MCF 10A (cell line): ENCODE data around the gene BMP6. TPM values are rescaled to one million over a fixed set of nuclear protein-coding genes. Genes with fewer than 3 reads are reported as not detected.

Source experiments
- BruUV-seq: library from RNA; stranded (reverse); fragments of 400-500 nt; replicated peaks from 2 replicates; lab custom pipeline; 2021; lab: Mats Ljungman, UMichigan
- CTCF ChIA-PET: fragments of 300-600 bp; sonication (Branson Sonifier 250); formaldehyde crosslinking; extraction: SDS; loops from one replicate; lab custom pipeline; 2021; ENCODE audit warnings: antibody characterized with exemption, inconsistent platforms; lab: Yijun Ruan, JAX
- POLR2A ChIA-PET: fragments of 300-600, 350-650 bp; sonication (Branson Sonifier 250); formaldehyde crosslinking; extraction: SDS; loops from one replicate; lab custom pipeline; 2020; ENCODE audit warnings: antibody characterized with exemption, inconsistent platforms; lab: Yijun Ruan, JAX
- DNase-seq: peaks from one replicate; pipeline ENCODE4 v3.0.0-alpha.2; 2018; ENCODE audit not compliant: unreplicated experiment
- H3K27ac Mint-ChIP-seq: one replicate; pipeline ENCODE4 v1.8.0; 2022; ENCODE audit warnings: mild to moderate bottlenecking, low read depth, mixed read lengths; ENCODE audit not compliant: unreplicated experiment
- H3K27me3 Mint-ChIP-seq: one replicate; pipeline ENCODE4 v1.8.0; 2022; ENCODE audit warnings: mixed read lengths; ENCODE audit not compliant: insufficient read depth, unreplicated experiment
- H3K36me3 Mint-ChIP-seq: one replicate; pipeline ENCODE4 v1.8.0; 2022; ENCODE audit warnings: mild to moderate bottlenecking, moderate library complexity, mixed read lengths; ENCODE audit not compliant: insufficient read depth, unreplicated experiment
- H3K4me1 Mint-ChIP-seq: one replicate; pipeline ENCODE4 v1.8.0; 2022; ENCODE audit warnings: mixed read lengths; ENCODE audit not compliant: insufficient read depth, unreplicated experiment
- H3K4me3 Mint-ChIP-seq: one replicate; pipeline ENCODE4 v1.8.0; 2022; ENCODE audit warnings: mild to moderate bottlenecking, moderate library complexity, mixed read lengths; ENCODE audit not compliant: unreplicated experiment
- H3K9me3 Mint-ChIP-seq: one replicate; pipeline ENCODE4 v1.8.0; 2022; ENCODE audit warnings: mixed read lengths; ENCODE audit not compliant: unreplicated experiment
- intact Hi-C: fragments of 100-400 bp; cut with micrococcal nuclease; formaldehyde crosslinking; loops from 2 replicates; pipeline ENCODE4 v1.14.1; 2022
- total RNA-seq: library from RNA; stranded (reverse); gene quantifications from 2 replicates; pipeline ENCODE4 v1.2.3, GENCODE V29; 2022
- TF ChIP-seq, protein P1 (sequence below): fragments of 200-600 bp; IDR thresholded peaks from one replicate; pipeline ENCODE4 v1.8.0; 2022; ENCODE audit warnings: antibody characterized with exemption, mild to moderate bottlenecking; ENCODE audit not compliant: unreplicated experiment

Gene BMP6
- total RNA-seq, 1 experiment from 2014 or later, result 0.12 TPM

DNA sequence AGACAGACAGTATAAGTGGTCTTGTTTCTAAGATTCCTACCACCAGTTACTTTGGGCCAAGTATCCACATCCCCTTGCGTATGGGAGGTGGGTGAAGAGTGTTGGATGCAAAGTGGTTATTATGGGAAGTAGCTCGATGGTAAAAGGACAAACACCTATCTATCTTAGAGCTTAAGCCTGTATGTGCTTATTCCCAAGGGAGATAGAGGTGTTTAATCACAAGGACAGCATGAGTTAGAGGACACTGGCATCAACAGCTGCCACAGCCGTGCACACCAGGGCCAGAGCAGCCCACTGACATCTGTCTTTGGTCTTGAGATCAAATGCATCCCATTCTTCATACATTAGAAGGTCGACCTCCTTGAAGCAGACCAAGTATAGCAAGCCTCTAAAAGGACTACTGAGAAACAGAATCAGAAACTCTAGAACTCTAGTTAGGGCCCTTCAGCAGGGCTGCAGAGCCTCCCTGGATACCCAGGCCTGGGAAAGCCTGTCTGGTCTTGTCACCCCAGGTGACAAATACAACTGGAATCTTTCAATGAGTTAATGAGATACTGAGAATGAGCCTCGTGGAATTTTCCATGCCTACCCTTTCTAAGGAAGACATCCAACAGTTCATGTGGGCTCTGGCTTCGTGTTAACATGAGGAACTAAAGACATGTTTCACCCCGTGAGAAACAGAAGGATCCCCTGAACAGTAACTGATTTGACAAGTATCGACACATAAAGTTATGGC is 156.0 kb downstream of the BMP6 start:
- H3K27me3 Mint-ChIP-seq, result no peaks in the 10 kb centered on the region
- no peaks in the 10 kb centered on the region for H3K4me1 Mint-ChIP-seq
- peaks cover 65% of the 10 kb centered on the region for H3K36me3 Mint-ChIP-seq
- no peak for DNase-seq
- no peak overlapping the region for H3K4me3 Mint-ChIP-seq
- H3K9me3 Mint-ChIP-seq, result no peaks in the 10 kb centered on the region
- H3K27ac Mint-ChIP-seq, result no peak overlapping the region
- ChIA-PET CTCF (interaction anchor here (1.2 kb wide), 1 partner anchor 158 kb away, joined by 3 read pairs; no protein-coding TSS in a partner anchor), POLR2A (no interaction called here)
- TF ChIP-seq, protein P1, sequence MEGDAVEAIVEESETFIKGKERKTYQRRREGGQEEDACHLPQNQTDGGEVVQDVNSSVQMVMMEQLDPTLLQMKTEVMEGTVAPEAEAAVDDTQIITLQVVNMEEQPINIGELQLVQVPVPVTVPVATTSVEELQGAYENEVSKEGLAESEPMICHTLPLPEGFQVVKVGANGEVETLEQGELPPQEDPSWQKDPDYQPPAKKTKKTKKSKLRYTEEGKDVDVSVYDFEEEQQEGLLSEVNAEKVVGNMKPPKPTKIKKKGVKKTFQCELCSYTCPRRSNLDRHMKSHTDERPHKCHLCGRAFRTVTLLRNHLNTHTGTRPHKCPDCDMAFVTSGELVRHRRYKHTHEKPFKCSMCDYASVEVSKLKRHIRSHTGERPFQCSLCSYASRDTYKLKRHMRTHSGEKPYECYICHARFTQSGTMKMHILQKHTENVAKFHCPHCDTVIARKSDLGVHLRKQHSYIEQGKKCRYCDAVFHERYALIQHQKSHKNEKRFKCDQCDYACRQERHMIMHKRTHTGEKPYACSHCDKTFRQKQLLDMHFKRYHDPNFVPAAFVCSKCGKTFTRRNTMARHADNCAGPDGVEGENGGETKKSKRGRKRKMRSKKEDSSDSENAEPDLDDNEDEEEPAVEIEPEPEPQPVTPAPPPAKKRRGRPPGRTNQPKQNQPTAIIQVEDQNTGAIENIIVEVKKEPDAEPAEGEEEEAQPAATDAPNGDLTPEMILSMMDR, result no peak
- intact Hi-C loops, result no loop called here
- BruUV-seq, result no TSS peak

DNA sequence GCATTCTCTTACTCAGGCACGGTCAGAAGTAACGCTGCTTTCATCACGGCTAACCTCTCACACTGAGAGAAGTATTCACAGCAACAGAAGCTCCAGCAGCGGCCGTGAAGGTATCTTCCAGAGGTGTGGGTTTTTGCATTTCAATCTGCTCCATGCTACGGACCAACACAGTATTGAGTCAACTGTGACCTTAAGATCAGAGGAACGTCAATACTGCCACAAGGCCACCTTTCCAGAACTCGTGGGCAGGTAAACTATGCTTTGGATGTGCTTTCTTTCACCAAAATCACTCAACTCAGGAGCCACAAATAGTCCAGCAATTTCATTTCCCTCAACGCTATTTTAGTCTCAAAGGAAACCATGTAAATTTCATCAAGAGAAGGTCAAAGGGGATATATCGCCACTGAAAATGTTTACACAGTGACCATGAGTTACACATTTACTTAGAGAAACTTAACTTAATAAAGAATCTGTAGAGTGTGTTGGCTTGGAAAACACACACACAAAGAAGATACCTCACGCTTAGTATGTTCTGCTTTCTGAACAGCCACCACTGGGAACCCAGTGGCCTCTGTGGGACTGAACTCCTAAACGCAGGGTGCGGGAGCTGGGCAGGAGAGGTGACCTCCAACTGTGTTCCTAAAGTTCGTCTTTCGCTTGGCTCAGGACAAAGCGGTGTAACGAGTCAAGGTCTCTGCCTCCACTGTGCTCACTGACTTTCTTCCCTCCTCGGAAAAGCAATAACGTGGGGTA is 156.8 kb downstream of the BMP6 start:
- Mint-ChIP-seq H3K27me3 (no peaks in the 10 kb centered on the region), H3K36me3 (peaks cover 72% of the 10 kb centered on the region), H3K27ac (no peak overlapping the region), H3K9me3 (no peaks in the 10 kb centered on the region), H3K4me3 (no peak overlapping the region), H3K4me1 (no peaks in the 10 kb centered on the region)
- TF ChIP-seq, protein P1, result no peak
- ChIA-PET POLR2A (no interaction called here), CTCF (no interaction called here)
- TSS peak; percentile 54 for BruUV-seq
- DNase-seq, result no peak
- intact Hi-C loops, result no loop called here

DNA sequence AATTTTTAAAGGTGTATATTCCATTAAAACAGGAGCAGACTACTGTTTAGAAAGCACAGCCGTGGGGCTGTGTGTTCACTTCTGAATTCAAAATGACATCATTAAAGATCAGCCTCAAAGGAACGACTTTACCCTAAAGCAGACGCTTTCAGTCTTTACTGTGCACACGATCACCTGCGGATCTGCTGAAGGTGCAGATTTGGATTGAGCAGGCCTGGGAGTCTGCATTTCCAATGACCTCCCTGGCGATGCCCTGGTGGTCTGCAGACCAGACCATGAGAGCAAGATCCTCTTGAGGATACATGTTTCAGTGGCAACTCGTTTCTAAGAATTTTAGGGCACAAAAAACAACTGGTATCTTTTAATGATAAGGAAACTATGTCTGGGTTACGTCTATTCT is 157.5 kb downstream of the BMP6 start:
- no peaks in the 10 kb centered on the region for H3K9me3 Mint-ChIP-seq
- H3K27me3 Mint-ChIP-seq, result no peaks in the 10 kb centered on the region
- no peak overlapping the region for H3K27ac Mint-ChIP-seq
- no peak for DNase-seq
- no TSS peak for BruUV-seq
- TF ChIP-seq, protein P1, result no peak
- no peak overlapping the region for H3K4me3 Mint-ChIP-seq
- ChIA-PET POLR2A (no interaction called here), CTCF (no interaction called here)
- H3K4me1 Mint-ChIP-seq, result no peaks in the 10 kb centered on the region
- H3K36me3 Mint-ChIP-seq, result peaks cover 79% of the 10 kb centered on the region
- intact Hi-C loops, result no loop called here

DNA sequence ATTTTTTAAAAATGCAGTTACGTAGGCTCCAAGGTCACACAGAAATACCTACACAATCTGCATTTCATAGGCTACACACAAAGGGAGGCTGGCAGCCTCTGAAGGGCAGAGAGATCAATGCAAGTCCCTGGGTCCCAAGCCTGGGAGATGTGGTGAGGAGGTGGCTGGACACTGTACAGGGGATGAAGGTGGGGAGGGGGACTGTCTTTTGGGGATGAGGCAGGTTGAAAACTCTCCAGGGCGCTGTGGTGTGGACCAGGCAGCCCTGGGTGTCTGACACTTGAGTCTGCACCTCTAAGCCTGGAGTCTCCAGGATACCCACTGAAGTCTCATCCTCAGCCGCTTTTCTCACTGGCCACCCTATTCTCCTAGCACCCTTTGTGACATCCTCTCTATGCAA is 160.2 kb downstream of the BMP6 start:
- Mint-ChIP-seq H3K4me3 (no peak overlapping the region), H3K4me1 (no peaks in the 10 kb centered on the region), H3K36me3 (peaks cover 84% of the 10 kb centered on the region), H3K27ac (no peak overlapping the region), H3K9me3 (no peaks in the 10 kb centered on the region), H3K27me3 (no peaks in the 10 kb centered on the region)
- intact Hi-C loops, result no loop called here
- POLR2A ChIA-PET, result no interaction called here
- TF ChIP-seq, protein P1, result no peak
- BruUV-seq, result no TSS peak
- CTCF ChIA-PET, result no interaction called here
- DNase-seq, result no peak
